Measurements from ENCODE around the gene ZNF236. TPM values are rescaled to one million over a fixed set of nuclear protein-coding genes. Genes with fewer than 3 reads are reported as not detected.
A peak's percentile ranks its signal among the peaks of the same experiment; 100 is the strongest.

The ZNF236 gene
- total RNA-seq, 1 donor from 2014 or later, result 9.9 TPM

- no peak for TF ChIP-seq CTCF (conservative IDR thresholded peaks at IDR 0.05; ENCODE audit: low read depth, low read length)
These were observed 91.2 kb downstream of the ZNF236 start for GRCh38 chr18:76913583-76913982.

GRCh38 chr18:76914314-76914713 is 92.0 kb downstream of the ZNF236 start:
- H3K4me3 ChIP-seq (ENCODE audit: low read depth, low read length), result no peak overlapping the region
- no peak for TF ChIP-seq CTCF (conservative IDR thresholded peaks at IDR 0.05; ENCODE audit: low read depth, low read length)
- no peak for DNase-seq (ENCODE audit: low read depth)

More at GRCh38 chr18:76913583-76913982, 91.2 kb downstream of the ZNF236 start:
- no peak for DNase-seq (ENCODE audit: low read depth)
- no peak overlapping the region for H3K4me3 ChIP-seq (ENCODE audit: low read depth, low read length)

- no peak for TF ChIP-seq CTCF (conservative IDR thresholded peaks at IDR 0.05; ENCODE audit: low read depth, low read length)
- H3K4me3 ChIP-seq (ENCODE audit: low read depth, low read length), result no peak overlapping the region
- DNase-seq (ENCODE audit: low read depth), result no peak
These were observed 92.4 kb downstream of the ZNF236 start for GRCh38 chr18:76914796-76915195.

GRCh38 chr18:76915456-76915855 is 93.1 kb downstream of the ZNF236 start:
- no peak for TF ChIP-seq CTCF (conservative IDR thresholded peaks at IDR 0.05; ENCODE audit: low read depth, low read length)
- no peak overlapping the region for H3K4me3 ChIP-seq (ENCODE audit: low read depth, low read length)
- DNase-seq (ENCODE audit: low read depth), result no peak

GRCh38 chr18:76920974-76921373 is 98.6 kb downstream of the ZNF236 start:
- no peak overlapping the region for H3K4me3 ChIP-seq (ENCODE audit: low read depth, low read length)
- TF ChIP-seq CTCF (conservative IDR thresholded peaks at IDR 0.05; ENCODE audit: low read depth, low read length), result no peak
- no peak for DNase-seq (ENCODE audit: low read depth)

- peak; percentile 63 for TF ChIP-seq CTCF (conservative IDR thresholded peaks at IDR 0.05; ENCODE audit: low read depth, low read length)
- DNase-seq (ENCODE audit: low read depth), result no peak
- H3K4me3 ChIP-seq (ENCODE audit: low read depth, low read length), result no peak overlapping the region
These were observed 99.8 kb downstream of the ZNF236 start for GRCh38 chr18:76922107-76922506.

GRCh38 chr18:76923485-76924085 is 101.2 kb downstream of the ZNF236 start:
- TF ChIP-seq CTCF (conservative IDR thresholded peaks at IDR 0.05; ENCODE audit: low read depth, low read length), result peak; percentile 69
- no peak overlapping the region for H3K4me3 ChIP-seq (ENCODE audit: low read depth, low read length)
- no peak for DNase-seq (ENCODE audit: low read depth)

All from epithelial cell of proximal tubule (primary cell).